ENCODE data around the gene FAM53B.
"Not testable (repeated sequence)": the region's sequence is repeated elsewhere in the genome, so short reads cannot be mapped to it uniquely, and the experiment has no call there.

Gene FAM53B

GRCh38 chr10:124596962-124597845, 147.0 kb downstream of the FAM53B start:
- DNase-seq (ENCODE audit: low read depth): no peak

GRCh38 chr10:124596116-124596785, 147.9 kb downstream of the FAM53B start:
- DNase-seq (ENCODE audit: low read depth): no peak

GRCh38 chr10:124595143-124595883, 148.9 kb downstream of the FAM53B start:
- no peak for DNase-seq (ENCODE audit: low read depth)

- DNase-seq (ENCODE audit: low read depth): no peak
Observed at GRCh38 chr10:124594240-124594639, 149.9 kb downstream of the FAM53B start.

GRCh38 chr10:124593431-124593985, 150.7 kb downstream of the FAM53B start:
- DNase-seq (ENCODE audit: low read depth): no peak

GRCh38 chr10:124592736-124593430, 151.3 kb downstream of the FAM53B start:
- DNase-seq (ENCODE audit: low read depth): no peak

- DNase-seq (ENCODE audit: low read depth): no peak
Observed at GRCh38 chr10:124592101-124592500, 152.1 kb downstream of the FAM53B start.

- DNase-seq (ENCODE audit: low read depth): no peak
Observed at GRCh38 chr10:124591123-124591495, 153.1 kb downstream of the FAM53B start.

- no peak for DNase-seq (ENCODE audit: low read depth)
Observed at GRCh38 chr10:124590216-124591122, 153.7 kb downstream of the FAM53B start.

- DNase-seq (ENCODE audit: low read depth): no peak
Observed at GRCh38 chr10:124589491-124590041, 154.6 kb downstream of the FAM53B start.

- no peak for DNase-seq (ENCODE audit: low read depth)
Observed at GRCh38 chr10:124588736-124589490, 155.3 kb downstream of the FAM53B start.

- not testable (repeated sequence) for DNase-seq (ENCODE audit: low read depth)
Observed at GRCh38 chr10:124588341-124588735, 155.8 kb downstream of the FAM53B start.

GRCh38 chr10:124587811-124588211, 156.4 kb downstream of the FAM53B start:
- DNase-seq (ENCODE audit: low read depth): no peak

- DNase-seq (ENCODE audit: low read depth): no peak
Observed at GRCh38 chr10:124586142-124586541, 158.0 kb downstream of the FAM53B start.

GRCh38 chr10:124579011-124579399, 165.2 kb downstream of the FAM53B start:
- DNase-seq (ENCODE audit: low read depth): no peak

GRCh38 chr10:124578231-124579010, 165.8 kb downstream of the FAM53B start:
- no peak for DNase-seq (ENCODE audit: low read depth)

- DNase-seq (ENCODE audit: low read depth): no peak
Observed at GRCh38 chr10:124577651-124578050, 166.5 kb downstream of the FAM53B start.

- DNase-seq (ENCODE audit: low read depth): no peak
Observed at GRCh38 chr10:124576526-124577420, 167.4 kb downstream of the FAM53B start.
